IMR-90 (cell line): ENCODE data around the gene PNMA6E.

Experiments
- CEBPB ChIP-seq: IDR thresholded peaks from 2 replicates; pipeline ENCODE4 v1.6.1; 2012; ENCODE audit warnings: low read depth, low read length, improper control_type of control experiment
- CTCF ChIP-seq: conservative IDR thresholded peaks from 2 replicates; pipeline ENCODE4 v1.5.1; 2012; ENCODE audit warnings: mild to moderate bottlenecking, low read depth, low read length, improper control_type of control experiment
- POLR2A ChIP-seq: IDR thresholded peaks from 2 replicates; pipeline ENCODE4 v1.6.1; 2012; ENCODE audit warnings: mild to moderate bottlenecking, low read depth, low read length
- RAD21 ChIP-seq: IDR thresholded peaks from 2 replicates; pipeline ENCODE4 v1.6.1; 2012; ENCODE audit warnings: low read length, improper control_type of control experiment
- RFX5 ChIP-seq: IDR thresholded peaks from 2 replicates; pipeline ENCODE4 v1.8.0; 2012; ENCODE audit warnings: low read depth, mild to moderate bottlenecking, low read length, moderate library complexity

- TF ChIP-seq CTCF, result no peak
- TF ChIP-seq CEBPB, result no peak
- TF ChIP-seq RAD21, result no peak
- TF ChIP-seq RFX5, result no peak
- no peak for TF ChIP-seq POLR2A
These were observed 35.0 kb downstream of the PNMA6E start for GRCh38 chrX:153366119-153366518.
